GM18507 (cell line): ENCODE results near the gene CLPSL2.

ENCODE experiments used
- DNase-seq: peaks from one replicate; pipeline ENCODE4 v3.0.0; 2011; ENCODE audit warnings: low read depth; ENCODE audit not compliant: insufficient read length; ENCODE audit errors: extremely low spot score
- FAIRE-seq: peaks from 2 replicates; lab custom pipeline; 2011; peaks lifted over from hg19 to GRCh38; lab: Jason Lieb, UNC

Gene CLPSL2

DNA sequence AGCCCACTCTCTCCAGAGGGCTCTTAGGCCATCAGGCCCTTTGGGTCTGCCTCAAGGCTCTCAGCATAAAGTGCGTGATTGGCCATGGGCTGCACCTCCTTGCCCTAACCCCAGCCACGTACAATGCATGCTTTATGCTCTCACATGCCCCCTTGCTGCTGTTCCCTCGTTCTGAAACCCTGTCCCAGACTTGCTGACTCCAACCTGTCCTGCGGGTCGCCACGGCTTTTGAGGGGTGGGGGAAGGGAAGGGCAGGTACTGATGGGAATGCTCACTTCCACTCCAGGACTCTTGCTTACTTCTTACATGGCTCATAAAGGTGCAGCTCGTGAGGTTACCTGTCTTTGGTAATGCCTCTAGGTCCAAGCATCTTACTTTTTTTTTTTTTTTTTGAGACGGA, 33.6 kb upstream of the CLPSL2 start:
- no peak for FAIRE-seq
- DNase-seq = no peak

DNA sequence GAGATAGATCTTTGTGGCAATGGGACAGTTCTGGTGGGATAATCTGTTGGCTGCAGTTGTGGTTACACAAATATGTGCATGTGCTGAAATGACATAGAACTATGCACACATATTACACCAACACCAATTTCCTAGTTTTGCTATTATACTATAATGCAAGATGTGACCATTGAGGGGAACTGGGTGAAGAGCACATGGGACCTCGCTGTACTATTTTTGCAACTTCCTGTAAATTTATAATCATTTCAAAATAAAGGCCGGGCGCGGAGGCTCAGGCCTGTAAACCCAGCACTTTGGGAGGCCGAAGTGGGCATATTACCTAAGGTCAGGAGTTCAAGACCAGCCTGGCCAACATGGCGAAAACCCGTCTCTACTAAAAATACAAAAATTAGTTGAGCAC, 30.9 kb upstream of the CLPSL2 start:
- no peak for DNase-seq
- no peak for FAIRE-seq

DNA sequence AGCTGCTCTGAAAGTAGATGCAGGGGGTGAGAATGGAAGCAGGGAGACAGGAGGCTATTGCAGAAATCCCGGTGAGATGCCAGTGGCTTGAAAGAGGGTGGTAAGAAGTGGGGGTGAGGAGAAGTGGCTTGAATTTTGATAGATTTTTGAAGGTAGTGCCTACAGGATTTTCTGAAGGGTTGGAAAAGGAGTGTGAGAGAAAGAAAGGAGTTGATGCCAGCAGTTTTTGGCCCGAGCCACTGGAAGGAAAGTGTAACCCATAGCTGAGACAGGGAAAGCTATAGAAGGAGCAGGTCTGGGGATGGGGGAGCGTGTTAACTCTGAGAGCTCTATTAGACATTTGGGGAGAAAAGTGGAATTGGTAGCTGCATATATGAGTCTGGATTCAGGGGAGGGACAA, 29.9 kb upstream of the CLPSL2 start:
- DNase-seq (no peak), FAIRE-seq (no peak)

DNA sequence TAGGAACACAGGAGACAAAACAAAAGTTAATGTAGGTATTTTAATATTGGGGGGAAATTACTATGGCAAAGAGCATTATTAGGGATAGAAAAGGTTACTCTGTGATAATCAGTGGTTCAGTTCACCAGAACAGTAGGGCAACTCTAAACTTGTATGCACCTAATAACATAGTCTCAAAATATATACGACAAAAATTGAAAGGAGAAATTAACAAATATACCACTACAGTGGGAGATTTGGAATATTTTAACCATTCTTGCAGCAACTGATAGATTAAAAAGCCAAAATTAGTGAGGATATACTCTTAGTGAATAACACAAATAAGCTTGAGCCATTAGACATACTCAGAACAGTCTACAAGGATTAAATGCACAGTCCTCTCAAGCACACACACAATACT, 28.5 kb upstream of the CLPSL2 start:
- FAIRE-seq (no peak), DNase-seq (no peak)

DNA sequence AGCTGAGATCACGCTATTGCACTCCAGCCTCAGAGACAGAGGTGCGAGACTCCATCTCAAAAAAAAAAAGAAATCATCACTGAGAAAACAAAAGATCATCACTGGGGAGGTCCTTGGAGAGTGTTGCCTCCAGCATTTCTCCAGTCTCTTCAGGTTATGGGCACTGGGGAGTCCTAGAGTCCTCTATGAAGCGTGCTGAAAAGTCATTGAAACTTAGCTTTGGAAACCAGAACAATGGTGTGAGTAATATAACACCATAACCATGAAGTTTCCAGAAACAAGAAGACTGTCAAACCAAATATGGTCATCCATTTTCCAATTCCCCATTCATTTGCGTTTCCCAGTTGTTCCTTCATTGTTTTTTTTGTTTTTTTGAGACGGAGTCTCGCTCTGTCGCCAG, 25.8 kb upstream of the CLPSL2 start:
- FAIRE-seq (no peak), DNase-seq (no peak)

DNA sequence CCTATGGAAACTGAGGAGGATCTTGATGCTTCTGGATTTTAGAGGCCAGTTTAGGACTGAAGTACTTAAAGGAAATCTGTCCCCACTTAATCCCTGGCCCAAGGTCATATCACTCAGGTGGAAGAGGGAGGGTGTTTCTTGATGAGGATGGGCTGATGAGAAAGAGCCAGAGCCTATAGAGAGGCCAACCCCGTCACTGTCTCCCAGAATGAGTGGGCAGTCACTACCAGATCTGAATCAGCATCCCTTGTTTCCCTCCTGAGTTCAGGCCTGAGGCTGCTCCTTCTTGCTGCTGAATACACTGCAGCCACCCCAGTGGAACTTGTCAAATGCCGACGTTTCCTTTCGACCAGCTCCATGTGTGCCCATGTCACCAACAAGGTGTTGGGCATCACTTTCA, 24.8 kb upstream of the CLPSL2 start:
- FAIRE-seq (no peak), DNase-seq (no peak)

DNA sequence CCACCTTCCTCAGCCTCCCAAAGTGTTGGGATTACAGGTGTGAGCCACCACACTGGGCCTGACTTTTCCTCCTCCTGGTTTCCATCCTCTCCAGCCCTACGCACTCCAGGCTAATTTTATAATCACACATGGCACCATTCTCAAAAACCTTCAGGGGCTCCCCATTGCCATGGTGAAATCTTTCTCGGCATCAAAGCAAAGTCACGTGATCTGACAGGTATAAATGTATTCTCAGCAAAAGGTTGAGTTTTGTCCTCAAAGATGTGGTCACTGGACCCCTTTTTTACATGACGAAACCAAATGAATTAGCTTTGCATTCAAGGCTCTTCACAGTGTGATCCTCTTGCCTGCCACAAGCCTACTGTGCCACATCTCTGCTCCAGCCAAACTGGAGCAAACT, 24.1 kb upstream of the CLPSL2 start:
- DNase-seq (no peak), FAIRE-seq (no peak)

DNA sequence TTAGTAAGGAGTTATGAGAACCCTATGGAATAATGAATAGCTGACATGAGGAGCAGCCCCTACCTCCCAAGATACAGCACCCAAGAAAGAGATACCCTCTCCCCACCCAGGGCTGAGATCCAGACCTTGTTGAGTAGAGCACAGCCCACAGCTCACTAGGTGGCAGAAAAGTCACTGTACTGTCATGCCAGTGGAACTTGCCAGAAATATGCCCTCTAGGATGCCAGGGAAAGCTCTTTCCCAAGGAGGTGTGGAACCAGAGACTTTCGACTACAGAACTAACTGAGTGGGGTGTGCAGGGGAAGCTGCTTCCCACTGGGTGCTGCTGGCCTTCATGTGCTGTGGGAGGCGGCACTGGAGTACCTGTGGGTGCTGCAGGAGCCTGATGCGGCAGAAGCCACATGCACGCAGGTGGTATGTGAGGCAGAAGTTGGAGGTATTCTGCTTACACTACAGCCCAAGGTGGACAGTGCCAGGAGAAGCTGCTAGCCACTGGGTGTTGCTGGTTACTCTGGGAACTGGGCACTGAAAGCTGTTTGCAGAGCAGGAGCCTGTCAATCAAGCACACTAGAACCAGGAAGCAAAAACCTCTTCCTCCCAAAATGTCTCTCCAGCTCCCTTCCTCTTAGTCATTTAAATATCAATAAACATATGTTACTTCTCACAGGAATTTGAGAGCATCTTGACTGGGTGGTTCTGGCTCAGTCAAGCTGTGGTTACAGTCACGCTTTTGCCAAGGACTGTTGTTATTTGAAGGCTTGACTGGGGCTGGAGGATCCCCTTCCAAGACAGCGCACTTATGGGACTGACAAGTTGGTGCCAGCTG, 21.7 kb upstream of the CLPSL2 start:
- no peak for FAIRE-seq

DNA sequence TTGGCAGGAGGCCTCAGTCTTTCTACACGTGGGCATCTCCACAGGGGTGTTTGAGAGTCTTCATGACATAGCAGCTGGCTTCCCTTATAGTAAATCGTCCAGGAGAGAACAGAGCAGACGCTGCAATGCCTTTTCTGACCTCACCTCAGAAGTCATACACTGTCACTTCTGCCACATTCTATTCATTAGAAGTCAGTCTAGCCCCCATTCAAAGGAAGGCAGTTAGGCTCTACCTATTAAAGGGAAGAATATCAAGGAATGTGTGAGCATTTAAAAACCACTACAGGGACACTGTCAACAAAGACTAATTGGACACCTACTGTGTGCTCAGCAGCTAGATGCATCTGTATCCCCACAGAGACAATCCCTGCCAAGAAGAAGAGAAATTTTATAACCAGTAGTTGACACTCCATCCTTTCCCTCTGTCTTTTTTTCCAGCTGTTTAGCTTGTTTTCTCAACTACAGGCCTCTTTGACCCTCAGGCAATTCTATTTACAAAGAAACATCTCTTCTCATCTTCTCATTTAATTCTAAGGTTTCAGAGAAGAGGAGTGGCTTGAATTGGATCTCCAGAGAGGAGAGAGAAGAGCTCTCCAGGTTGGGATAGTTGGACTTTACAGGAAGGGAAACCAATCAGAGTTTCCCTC, 21.0 kb upstream of the CLPSL2 start:
- FAIRE-seq (no peak), DNase-seq (no peak)

More for the DNA sequence above, 21.7 kb upstream of the CLPSL2 start:
- no peak for DNase-seq

DNA sequence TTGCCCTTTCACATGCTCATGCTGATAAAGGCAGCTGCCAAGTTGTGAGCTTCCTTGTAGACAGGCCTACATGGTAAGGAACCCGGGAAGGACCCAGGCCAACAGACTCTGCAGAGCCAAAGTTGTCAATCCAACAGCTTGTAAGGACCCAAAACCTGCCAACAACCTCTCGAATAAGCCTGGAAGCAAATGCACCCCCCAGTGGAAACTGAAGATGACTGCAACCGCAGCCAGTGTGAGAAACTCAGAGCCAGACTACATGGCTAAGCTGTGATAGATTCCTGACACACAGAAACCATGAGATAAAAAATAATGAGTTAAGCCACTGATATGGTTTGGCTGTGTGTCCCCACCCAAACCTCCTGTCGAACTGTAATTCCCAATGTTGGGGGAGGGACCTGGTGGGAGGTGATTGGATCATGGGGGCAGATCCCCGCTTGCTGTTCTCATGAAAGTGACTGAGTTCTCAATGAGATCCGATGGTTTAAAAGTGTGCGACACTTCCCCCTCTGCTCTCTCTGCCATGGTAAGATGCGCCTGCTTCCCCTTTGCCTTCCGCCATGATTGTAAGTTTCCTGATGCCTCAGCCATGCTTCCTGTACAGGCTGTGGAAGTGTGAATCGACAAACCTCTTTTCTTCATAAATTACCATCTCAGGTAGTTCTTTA, 18.8 kb upstream of the CLPSL2 start:
- DNase-seq (peak; percentile 37), FAIRE-seq (peak; percentile 55)

DNA sequence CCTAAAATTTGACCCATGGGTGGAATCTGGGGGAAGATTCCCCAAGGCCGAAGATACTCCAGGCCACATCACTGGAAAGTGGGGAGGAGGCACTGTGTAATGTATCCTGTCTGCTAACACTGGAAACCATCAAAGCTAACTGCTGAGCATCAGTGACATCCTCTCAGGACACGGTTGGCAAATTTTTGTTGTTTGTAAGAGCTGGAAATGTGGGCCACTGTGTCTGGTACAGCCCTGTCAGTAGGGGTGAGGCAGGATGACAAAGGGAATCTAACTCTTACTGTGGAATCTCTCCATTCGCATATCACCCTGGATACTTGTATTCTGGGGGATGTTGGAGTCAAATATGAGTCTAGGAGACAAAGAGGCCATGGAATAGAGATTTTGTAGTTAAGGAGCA, 17.0 kb upstream of the CLPSL2 start:
- FAIRE-seq (no peak), DNase-seq (no peak)

DNA sequence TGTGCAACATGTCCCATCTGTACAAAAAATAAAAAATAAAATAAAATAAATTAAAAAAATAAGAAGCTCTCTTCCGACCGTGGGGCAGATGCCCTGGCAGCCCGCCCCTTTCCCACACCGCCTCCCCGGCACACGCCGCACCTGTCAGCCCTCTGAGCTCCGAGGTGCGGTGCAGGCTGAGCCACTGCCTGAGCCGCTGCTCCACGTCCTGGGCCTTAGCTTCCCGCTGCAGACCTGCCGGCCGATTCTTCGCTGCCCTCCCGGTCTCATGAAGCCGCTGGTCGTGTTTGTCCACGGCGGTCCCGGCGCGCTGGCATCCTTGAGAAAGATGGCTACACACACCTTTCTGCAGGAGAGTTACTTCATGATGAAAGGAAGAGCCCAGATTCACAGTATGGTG, 10.7 kb upstream of the CLPSL2 start:
- no peak for DNase-seq
- no peak for FAIRE-seq

DNA sequence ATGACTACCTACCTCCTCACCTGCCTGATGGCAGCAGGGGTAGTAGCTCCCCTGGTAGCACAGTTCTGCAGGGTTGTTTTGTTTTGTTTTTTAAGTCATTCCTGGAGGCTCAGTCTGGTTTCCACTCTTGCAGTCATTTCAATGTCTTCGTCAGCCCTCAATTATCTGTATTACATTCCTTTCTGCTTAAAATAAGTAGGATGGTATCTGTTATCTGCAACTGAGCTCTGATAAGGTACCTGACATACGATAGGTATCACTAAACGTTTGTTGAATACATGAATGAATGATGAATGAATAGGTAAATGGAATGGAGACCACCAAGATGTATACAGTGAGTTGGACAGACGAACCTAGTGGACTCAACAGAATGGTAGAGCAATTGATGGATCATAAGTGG, 7.2 kb upstream of the CLPSL2 start:
- no peak for FAIRE-seq
- no peak for DNase-seq

DNA sequence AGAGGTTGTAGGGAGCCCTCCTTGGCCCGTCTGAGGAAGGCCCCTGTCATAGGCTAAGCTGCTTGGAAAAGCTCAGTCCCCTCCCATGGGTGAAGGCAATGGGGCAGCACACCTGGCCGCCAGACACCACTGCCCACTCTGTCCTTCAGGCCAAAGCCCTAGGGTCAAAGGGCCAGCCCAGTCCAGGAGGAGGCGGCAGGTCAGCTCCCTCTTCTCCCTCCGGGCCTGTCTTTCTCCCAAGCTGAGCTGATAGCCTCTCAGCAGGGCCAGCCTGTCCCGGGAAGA, 5.1 kb upstream of the CLPSL2 start:
- DNase-seq = no peak
- no peak for FAIRE-seq

DNA sequence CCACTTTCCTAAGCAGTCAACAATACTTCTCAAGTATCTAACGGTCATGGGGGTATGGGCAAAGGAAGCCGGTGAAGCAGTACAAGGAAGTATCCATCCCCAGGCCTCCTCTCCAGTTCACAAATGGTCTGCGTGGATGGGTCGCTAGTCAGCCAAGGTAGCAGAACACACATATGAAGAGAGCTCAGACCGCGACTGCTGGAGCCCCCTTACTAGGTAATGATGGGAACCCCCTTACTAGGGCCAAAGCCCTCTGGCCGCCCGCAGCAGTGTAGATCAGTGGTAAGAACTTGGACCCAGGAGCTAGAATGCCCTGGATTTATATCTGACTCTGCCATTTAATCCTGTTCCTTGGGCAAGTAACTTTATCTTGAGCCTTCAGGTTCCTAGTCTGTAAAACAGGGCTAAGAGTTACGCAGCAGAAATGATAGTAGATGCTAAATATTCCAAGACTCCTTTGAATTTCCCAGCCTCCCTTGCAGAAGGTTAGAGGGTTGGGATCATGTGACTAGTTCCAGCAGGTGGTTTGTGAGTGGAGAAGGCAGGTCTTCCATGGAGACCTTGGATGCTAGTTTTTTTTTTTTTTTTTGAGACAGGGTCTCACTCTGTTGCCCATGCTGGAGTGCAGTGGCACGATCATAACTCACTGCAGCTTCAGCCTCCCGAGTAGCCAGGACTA, 2.1 kb upstream of the CLPSL2 start:
- FAIRE-seq (no peak), DNase-seq (no peak)

DNA sequence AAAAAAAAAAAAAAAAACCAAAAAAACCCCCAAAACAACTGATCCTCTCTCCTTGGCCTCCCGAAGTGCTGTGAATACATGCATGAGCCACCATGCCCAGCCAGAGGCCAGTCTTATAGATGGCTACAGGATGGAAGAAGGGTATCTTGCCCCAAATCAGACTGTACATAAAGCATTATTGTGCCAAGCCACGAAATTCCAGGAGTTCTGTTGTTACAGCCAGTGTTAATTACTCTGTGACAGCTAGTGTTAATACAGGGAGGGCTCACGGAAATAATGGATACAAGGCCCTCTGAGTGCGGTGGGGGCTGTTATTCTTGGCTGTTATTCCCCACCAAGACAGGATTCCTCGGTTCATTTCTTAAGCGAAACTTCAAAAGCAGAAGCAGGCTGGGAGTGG, 1.4 kb upstream of the CLPSL2 start:
- no peak for FAIRE-seq
- DNase-seq = no peak

DNA sequence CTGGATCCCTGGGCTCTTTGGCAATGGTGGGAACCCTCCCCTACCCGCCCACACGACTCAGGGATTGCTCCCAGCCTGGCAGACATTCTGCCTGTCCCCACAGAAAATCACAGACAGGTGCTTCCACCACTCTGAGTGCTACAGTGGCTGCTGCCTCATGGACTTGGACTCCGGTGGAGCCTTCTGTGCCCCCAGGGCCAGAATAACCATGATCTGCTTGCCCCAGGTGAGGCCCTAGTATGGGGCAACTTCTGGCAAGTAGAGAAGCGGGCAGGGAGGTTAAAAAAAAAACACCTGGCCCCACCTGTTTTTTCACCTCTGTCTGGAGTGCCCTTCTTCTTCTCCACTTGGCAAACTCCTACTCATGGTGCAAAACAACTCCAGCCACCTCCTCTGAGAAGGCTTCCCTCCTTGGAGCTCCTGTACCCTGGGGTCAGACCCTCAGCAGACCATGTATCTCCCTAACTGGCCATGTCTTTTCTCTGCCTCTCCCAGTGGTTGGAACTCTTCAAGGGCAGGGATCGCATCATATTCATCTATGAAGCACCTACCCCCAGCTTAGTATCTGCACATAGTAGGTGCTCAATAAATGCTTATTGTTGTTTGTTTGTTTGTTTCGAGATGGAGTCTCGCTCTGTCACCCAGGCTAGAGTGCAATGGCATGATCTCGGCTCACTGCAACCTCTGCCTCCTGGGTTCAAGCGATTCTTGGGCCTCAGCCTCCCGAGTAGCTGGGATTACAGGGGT, 1.1 kb downstream of the CLPSL2 start:
- FAIRE-seq (no peak), DNase-seq (no peak)

DNA sequence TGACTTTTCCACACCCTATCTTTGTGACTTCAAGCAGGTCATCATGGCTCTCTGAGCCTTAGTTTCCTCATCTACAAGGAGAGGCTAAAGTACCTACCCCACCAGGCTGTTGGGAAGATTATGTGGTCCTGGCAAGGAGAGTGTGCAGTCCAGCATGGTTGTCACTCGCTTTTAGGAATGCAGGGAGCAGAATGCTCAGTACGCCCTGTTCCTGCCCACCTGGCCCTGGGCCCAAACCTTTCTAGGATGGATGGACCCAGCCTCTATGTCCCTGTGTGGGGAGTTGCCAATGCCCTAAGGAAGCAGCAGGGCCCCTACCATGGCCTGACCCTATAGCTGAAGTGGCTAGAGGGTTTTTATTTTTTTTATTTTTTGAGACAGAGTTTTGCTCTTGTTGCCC, 2.0 kb downstream of the CLPSL2 start:
- DNase-seq = no peak
- no peak for FAIRE-seq

DNA sequence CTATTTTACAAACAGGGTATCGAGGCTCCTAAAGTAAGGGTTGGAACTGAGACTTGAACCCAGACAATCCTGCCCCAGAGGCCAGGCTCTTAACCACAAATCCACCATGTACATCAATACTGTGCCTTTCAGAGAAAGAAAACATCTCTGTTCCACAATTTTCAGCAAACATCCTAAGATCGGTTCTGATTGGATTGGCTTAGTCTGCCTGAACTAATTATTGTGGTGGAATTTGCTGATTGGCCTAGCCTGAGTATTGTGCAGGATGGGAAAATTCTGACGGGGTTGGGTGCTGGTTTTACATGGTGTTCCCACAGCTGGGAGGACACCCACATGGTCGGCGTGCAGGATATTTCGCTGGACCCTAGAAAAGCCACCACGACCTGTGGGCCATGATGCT, 4.3 kb downstream of the CLPSL2 start, which contains the start of gene CLPSL1:
TSS of gene CLPSL1 (plus strand) at position 301 of the 400 bp plus-strand sequence. CDS start at position 393, 92 bp downstream.
- FAIRE-seq (no peak), DNase-seq (no peak)

DNA sequence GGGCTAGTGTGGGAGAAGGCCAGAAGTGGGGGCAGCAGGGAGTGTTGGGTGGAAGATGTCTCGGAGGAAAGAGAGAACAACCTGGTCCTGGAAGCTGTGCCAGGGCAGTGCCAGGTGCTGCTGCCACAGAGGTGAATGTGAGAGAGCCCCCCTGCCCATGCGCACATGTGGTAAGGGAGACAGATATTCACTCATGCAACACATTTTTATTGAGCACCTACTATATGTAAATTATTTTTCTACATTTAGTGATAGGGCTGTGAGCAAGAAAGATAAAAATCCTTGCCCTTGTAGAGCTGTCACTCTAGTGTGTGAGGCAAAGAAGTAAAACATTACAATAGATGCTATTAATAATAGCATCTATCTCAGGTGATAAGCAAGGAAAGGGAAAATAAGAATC, 4.9 kb downstream of the CLPSL2 start:
- DNase-seq (no peak), FAIRE-seq (no peak)
